Measurements from ENCODE around the gene ACR. TPM values are rescaled to one million over a fixed set of nuclear protein-coding genes. Genes with fewer than 3 reads are reported as not detected.
"Not testable (repeated sequence)": the region's sequence is repeated elsewhere in the genome, so short reads cannot be mapped to it uniquely, and the experiment has no call there.

ACR gene
- total RNA-seq, 2 donors from 2014 or later, result 1.5 TPM; not detected in 1

- intact Hi-C loops (cut with DNase I); ATAC-seq; DNase-seq: not testable (repeated sequence)
These were observed 11.5 kb downstream of the ACR start for GRCh38 chr22:50749302-50750074.

- DNase-seq; ATAC-seq; intact Hi-C loops (cut with DNase I): not testable (repeated sequence)
These were observed 17.2 kb downstream of the ACR start for GRCh38 chr22:50755251-50755650.

GRCh38 chr22:50756406-50756805 is 18.4 kb downstream of the ACR start:
- DNase-seq; ATAC-seq; intact Hi-C loops (cut with DNase I): not testable (repeated sequence)

GRCh38 chr22:50756949-50757491 is 19.0 kb downstream of the ACR start:
- intact Hi-C loops (cut with DNase I); ATAC-seq; DNase-seq: not testable (repeated sequence)

- DNase-seq; ATAC-seq; intact Hi-C loops (cut with DNase I): not testable (repeated sequence)
These were observed 21.8 kb downstream of the ACR start for GRCh38 chr22:50759597-50760341.

GRCh38 chr22:50761829-50762228 is 23.8 kb downstream of the ACR start:
- DNase-seq; ATAC-seq; intact Hi-C loops (cut with DNase I): not testable (repeated sequence)

GRCh38 chr22:50764288-50764687 is 26.3 kb downstream of the ACR start:
- intact Hi-C loops (cut with DNase I); ATAC-seq: not testable (repeated sequence)

GRCh38 chr22:50775132-50775531 is 37.1 kb downstream of the ACR start:
- intact Hi-C loops (cut with DNase I); DNase-seq: not testable (repeated sequence)
- peak; percentile 30 to 46 for ATAC-seq

More at GRCh38 chr22:50764288-50764687, 26.3 kb downstream of the ACR start:
- not testable (repeated sequence) for DNase-seq

GRCh38 chr22:50777631-50778030 is 39.6 kb downstream of the ACR start:
- intact Hi-C loops (cut with DNase I); ATAC-seq: not testable (repeated sequence)

GRCh38 chr22:50780244-50780643 is 42.2 kb downstream of the ACR start:
- intact Hi-C loops (cut with DNase I); DNase-seq; ATAC-seq: not testable (repeated sequence)

More at GRCh38 chr22:50777631-50778030, 39.6 kb downstream of the ACR start:
- not testable (repeated sequence) for DNase-seq

GRCh38 chr22:50782253-50782652 is 44.2 kb downstream of the ACR start:
- intact Hi-C loops (cut with DNase I); DNase-seq; ATAC-seq: not testable (repeated sequence)

GRCh38 chr22:50783033-50783879 is 45.3 kb downstream of the ACR start, which contains the start of gene RABL2B:
TSS of gene RABL2B (minus strand) at chr22:50783636. CDS start at chr22:50782294, 1,342 bp downstream.
- peak; percentile 89 for DNase-seq
- intact Hi-C loops (cut with DNase I), result not testable (repeated sequence)
- peak; percentile 98 to 99 for ATAC-seq

- DNase-seq; intact Hi-C loops (cut with DNase I): not testable (repeated sequence)
- ATAC-seq, result peak; percentile 17 to 39
These were observed 45.9 kb downstream of the ACR start for GRCh38 chr22:50783880-50784276.

GRCh38 chr22:50785289-50785688 is 47.3 kb downstream of the ACR start:
- DNase-seq; intact Hi-C loops (cut with DNase I): not testable (repeated sequence)

GRCh38 chr22:50786936-50787335 is 48.9 kb downstream of the ACR start:
- intact Hi-C loops (cut with DNase I); ATAC-seq; DNase-seq: not testable (repeated sequence)

More at GRCh38 chr22:50785289-50785688, 47.3 kb downstream of the ACR start:
- not testable (repeated sequence) for ATAC-seq
